ENCODE data around the gene HOXC5. TPM values are rescaled to one million over a fixed set of nuclear protein-coding genes. Genes with fewer than 3 reads are reported as not detected.

The HOXC5 gene
- total and polyA plus RNA-seq, 2 experiments from 2014 or later, result 0.18 to 0.40 TPM

GRCh38 chr12:54014377-54015017 is 18.4 kb upstream of the HOXC5 start:
- peak overlapping the region; percentile 59 for H3K4me2 ChIP-seq
- H3K27me3 ChIP-seq, result peaks cover 77% of the 10 kb centered on the region
- DNase-seq (ENCODE audit: low spot score), result no peak
- no peaks in the 10 kb centered on the region for H3K36me3 ChIP-seq (replicated peaks; ENCODE audit: insufficient read depth, low read depth)
- TF ChIP-seq EZH2phosphoT487 (IDR thresholded peaks at IDR 0.05; ENCODE audit: low read depth, severe bottlenecking, unreplicated experiment) (no peak), EZH2 (IDR thresholded peaks at IDR 0.05; ENCODE audit: borderline replicate concordance) (peak; percentile 88)
- H3K4me3 ChIP-seq, result no peak overlapping the region
- H3K9me3 ChIP-seq (ENCODE audit: low read depth), result no peaks in the 10 kb centered on the region
- 11% methylated on average over 34 of the region's 36 CpGs for WGBS (ENCODE audit: low lambda C conversion rate, missing lambda C conversion rate)
- peaks cover 13% of the 10 kb centered on the region for H3K4me1 ChIP-seq (ENCODE audit: insufficient read depth)
- no peak overlapping the region for H2AFZ ChIP-seq
- no peaks in the 10 kb centered on the region for H4K20me1 ChIP-seq (ENCODE audit: insufficient read depth, poor library complexity, severe bottlenecking)
- no peaks in the 10 kb centered on the region for H3K9me2 ChIP-seq (replicated peaks; ENCODE audit: insufficient read depth)
- peak overlapping the region; percentile 28 for H3K27ac ChIP-seq
- H3K79me2 ChIP-seq, result peaks cover 14% of the 10 kb centered on the region

- H3K4me2 ChIP-seq, result peak overlapping the region; percentile 59
- DNase-seq (ENCODE audit: low spot score), result no peak
- H3K79me2 ChIP-seq, result peaks cover 18% of the 10 kb centered on the region
- no peaks in the 10 kb centered on the region for H3K9me2 ChIP-seq (replicated peaks; ENCODE audit: insufficient read depth)
- H3K4me3 ChIP-seq, result no peak overlapping the region
- H3K9me3 ChIP-seq (ENCODE audit: low read depth), result no peaks in the 10 kb centered on the region
- no peaks in the 10 kb centered on the region for H4K20me1 ChIP-seq (ENCODE audit: insufficient read depth, poor library complexity, severe bottlenecking)
- no peaks in the 10 kb centered on the region for H3K36me3 ChIP-seq (replicated peaks; ENCODE audit: insufficient read depth, low read depth)
- H3K4me1 ChIP-seq (ENCODE audit: insufficient read depth), result peaks cover 13% of the 10 kb centered on the region
- H3K27ac ChIP-seq, result no peak overlapping the region
- 20% methylated on average over 23 of the region's 23 CpGs for WGBS (ENCODE audit: low lambda C conversion rate, missing lambda C conversion rate)
- H3K27me3 ChIP-seq, result peaks cover 77% of the 10 kb centered on the region
- no peak for TF ChIP-seq EZH2phosphoT487 (IDR thresholded peaks at IDR 0.05; ENCODE audit: low read depth, severe bottlenecking, unreplicated experiment)
- TF ChIP-seq EZH2 (IDR thresholded peaks at IDR 0.05; ENCODE audit: borderline replicate concordance), result no peak
- no peak for TF ChIP-seq CTCF (IDR thresholded peaks at IDR 0.05; ENCODE audit: poor library complexity)
- H2AFZ ChIP-seq, result no peak overlapping the region
Observed at GRCh38 chr12:54015018-54015931, 17.6 kb upstream of the HOXC5 start.

- H2AFZ ChIP-seq, result no peak overlapping the region
- no peak for DNase-seq (ENCODE audit: low spot score)
- 33% methylated on average over 3 of the region's 3 CpGs for WGBS (ENCODE audit: low lambda C conversion rate, missing lambda C conversion rate)
- H4K20me1 ChIP-seq (ENCODE audit: insufficient read depth, poor library complexity, severe bottlenecking), result no peaks in the 10 kb centered on the region
- no peak overlapping the region for H3K4me3 ChIP-seq
- peaks cover 77% of the 10 kb centered on the region for H3K27me3 ChIP-seq
- peaks cover 13% of the 10 kb centered on the region for H3K4me1 ChIP-seq (ENCODE audit: insufficient read depth)
- no peaks in the 10 kb centered on the region for H3K9me3 ChIP-seq (ENCODE audit: low read depth)
- no peak for TF ChIP-seq EZH2phosphoT487 (IDR thresholded peaks at IDR 0.05; ENCODE audit: low read depth, severe bottlenecking, unreplicated experiment)
- peaks cover 22% of the 10 kb centered on the region for H3K79me2 ChIP-seq
- H3K36me3 ChIP-seq (replicated peaks; ENCODE audit: insufficient read depth, low read depth), result no peaks in the 10 kb centered on the region
- peak overlapping the region; percentile 45 for H3K27ac ChIP-seq
- no peaks in the 10 kb centered on the region for H3K9me2 ChIP-seq (replicated peaks; ENCODE audit: insufficient read depth)
- H3K4me2 ChIP-seq, result peak overlapping the region; percentile 90
Observed at GRCh38 chr12:54016051-54016450, 16.8 kb upstream of the HOXC5 start.

- H2AFZ ChIP-seq, result no peak overlapping the region
- H3K9me2 ChIP-seq (replicated peaks; ENCODE audit: insufficient read depth), result no peaks in the 10 kb centered on the region
- no peaks in the 10 kb centered on the region for H3K9me3 ChIP-seq (ENCODE audit: low read depth)
- H4K20me1 ChIP-seq (ENCODE audit: insufficient read depth, poor library complexity, severe bottlenecking), result no peaks in the 10 kb centered on the region
- TF ChIP-seq EZH2 (IDR thresholded peaks at IDR 0.05; ENCODE audit: borderline replicate concordance) (no peak), CTCF (IDR thresholded peaks at IDR 0.05; ENCODE audit: poor library complexity) (no peak), EZH2phosphoT487 (IDR thresholded peaks at IDR 0.05; ENCODE audit: low read depth, severe bottlenecking, unreplicated experiment) (no peak)
- peak; percentile 76 for DNase-seq (ENCODE audit: low spot score)
- H3K36me3 ChIP-seq (replicated peaks; ENCODE audit: insufficient read depth, low read depth), result no peaks in the 10 kb centered on the region
- H3K4me2 ChIP-seq, result peak overlapping the region; percentile 90
- peaks cover 77% of the 10 kb centered on the region for H3K27me3 ChIP-seq
- H3K79me2 ChIP-seq, result peaks cover 26% of the 10 kb centered on the region
- 2% methylated on average over 24 of the region's 25 CpGs for WGBS (ENCODE audit: low lambda C conversion rate, missing lambda C conversion rate)
- peak overlapping the region; percentile 62 for H3K4me3 ChIP-seq
- H3K4me1 ChIP-seq (ENCODE audit: insufficient read depth), result peaks cover 13% of the 10 kb centered on the region
- peak overlapping the region; percentile 97 for H3K27ac ChIP-seq
Observed at GRCh38 chr12:54016478-54016964, 16.3 kb upstream of the HOXC5 start.
